Activated effector memory CD4-positive, alpha-beta T cell treated with anti-CD3 and anti-CD28 coated beads, Interleukin-2, amount 50 U/mL, for 16 hours (primary cell): ENCODE measurements around the gene DPF3.

Experiments used
- DNase-seq: peaks from one replicate; pipeline ENCODE4 v3.0.0-alpha.2; 2020

The DPF3 gene

DNA sequence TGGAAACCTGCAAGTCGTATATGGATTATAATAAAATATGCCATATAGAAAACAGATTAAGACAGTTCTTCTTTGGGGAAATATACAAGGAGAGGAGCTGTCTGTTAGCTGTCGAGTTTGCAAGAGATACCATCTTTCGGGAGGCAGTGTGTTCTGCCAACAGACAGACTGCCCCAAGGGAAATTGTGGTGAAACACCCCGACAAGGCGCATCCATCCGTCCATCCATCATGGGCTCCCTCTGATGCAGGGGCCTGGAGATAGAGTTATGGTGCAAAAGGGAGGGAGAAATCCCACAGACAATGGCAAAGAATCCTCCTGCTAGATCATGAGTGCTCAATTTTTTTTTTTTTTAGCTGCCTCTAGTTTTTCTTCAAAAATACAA lies 156.3 kb downstream of the DPF3 start:
- DNase-seq: no peak

DNA sequence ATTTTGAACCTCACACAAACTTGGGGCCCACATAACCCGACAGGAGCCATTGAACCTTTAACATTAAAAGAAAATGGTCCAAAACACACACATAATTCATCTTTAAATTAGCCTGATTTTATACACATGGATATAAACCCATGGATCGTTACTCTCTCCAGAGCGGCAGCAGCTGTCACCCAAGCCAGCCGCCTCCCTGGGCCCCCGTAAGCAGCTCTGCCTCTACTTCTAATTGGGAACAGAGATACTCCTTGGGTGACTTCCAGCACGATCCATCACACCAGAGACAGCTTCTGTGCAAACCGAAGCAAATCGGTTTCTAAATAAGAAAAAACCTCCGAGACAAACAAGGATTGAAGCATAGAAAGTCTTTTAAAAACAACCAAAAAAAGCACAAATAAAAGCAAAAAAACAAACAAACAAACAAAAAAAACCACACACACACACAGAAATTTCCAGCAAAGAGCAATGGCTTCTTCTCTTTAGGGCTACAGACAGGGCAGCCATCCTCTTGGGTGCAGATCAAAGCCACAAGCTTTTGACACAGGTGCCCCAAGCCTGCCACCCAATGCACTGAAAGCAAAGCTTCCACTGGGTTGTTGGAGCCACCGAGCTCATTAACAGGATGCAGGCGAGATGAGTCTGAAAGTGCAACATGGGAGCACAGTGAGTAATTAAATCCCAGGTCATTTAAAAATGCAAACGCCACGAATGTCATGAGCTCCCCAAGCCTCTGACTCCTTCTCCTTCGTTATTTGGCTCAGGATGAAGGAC lies 156.9 kb downstream of the DPF3 start:
- no peak for DNase-seq

DNA sequence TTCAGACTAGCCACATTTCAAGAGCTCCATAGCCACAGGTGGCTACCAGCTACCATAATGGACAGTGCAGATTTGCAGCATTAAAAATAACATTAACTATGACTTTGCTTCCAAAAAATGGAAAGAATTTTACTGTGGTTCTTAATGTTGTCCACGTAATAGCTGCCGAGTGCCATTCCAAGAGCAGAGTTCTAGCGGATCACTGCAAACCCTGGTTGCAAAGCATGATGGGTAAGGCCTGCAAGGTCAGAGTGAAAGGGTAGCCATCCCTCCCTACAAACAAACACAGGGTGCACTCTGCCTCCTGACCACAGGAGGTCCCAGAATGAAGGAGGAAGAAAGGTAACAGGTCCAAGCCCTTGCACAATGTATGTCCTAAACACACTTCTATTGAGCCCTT lies 157.6 kb downstream of the DPF3 start:
- DNase-seq: no peak

GRCh38 chr14:72732022-72732780 lies 161.7 kb downstream of the DPF3 start:
- peak; percentile 27 for DNase-seq

DNA sequence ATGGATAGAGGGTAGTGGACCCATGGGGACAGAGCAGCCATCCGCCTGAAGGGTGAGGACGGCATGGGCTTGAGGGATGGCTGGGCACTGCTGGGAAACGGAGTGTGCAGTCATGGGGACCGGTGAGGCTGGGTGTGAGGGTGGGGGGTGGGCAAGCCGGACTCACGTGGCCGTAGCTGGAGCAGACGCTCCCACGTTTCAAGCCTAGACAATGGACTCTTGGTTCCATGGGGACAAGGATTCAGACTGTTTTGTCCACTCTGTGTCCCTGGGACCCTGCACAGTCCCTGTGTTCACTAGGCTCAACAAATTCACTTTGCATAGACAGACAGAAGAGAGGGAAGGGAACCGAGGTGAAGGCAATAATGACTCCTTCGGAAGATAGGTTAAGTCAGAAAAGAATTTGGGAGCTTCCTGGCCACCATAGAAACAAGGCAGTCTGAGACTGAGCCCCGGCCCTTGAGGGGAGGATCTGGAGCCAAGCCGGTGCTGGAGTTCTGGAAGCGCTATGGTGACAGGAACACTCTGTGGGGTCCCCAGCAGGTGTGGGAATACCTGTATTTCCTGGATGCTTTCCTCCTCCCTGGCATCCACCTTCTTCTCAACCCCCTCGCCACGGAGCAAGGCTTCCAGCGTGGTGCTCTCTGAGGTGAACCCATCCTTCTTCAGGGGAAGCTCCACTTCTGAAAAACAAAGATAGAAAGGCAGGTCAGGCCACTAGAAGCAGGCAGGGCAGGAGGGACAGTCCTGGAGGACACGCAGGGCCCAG lies 162.5 kb downstream of the DPF3 start:
- peak; percentile 24 for DNase-seq

GRCh38 chr14:72730468-72730867 lies 163.4 kb downstream of the DPF3 start:
- DNase-seq: no peak

GRCh38 chr14:72726444-72726843 lies 167.5 kb downstream of the DPF3 start:
- peak; percentile 24 for DNase-seq

- DNase-seq: no peak
Measured at GRCh38 chr14:72723858-72724530, 169.9 kb downstream of the DPF3 start.

DNA sequence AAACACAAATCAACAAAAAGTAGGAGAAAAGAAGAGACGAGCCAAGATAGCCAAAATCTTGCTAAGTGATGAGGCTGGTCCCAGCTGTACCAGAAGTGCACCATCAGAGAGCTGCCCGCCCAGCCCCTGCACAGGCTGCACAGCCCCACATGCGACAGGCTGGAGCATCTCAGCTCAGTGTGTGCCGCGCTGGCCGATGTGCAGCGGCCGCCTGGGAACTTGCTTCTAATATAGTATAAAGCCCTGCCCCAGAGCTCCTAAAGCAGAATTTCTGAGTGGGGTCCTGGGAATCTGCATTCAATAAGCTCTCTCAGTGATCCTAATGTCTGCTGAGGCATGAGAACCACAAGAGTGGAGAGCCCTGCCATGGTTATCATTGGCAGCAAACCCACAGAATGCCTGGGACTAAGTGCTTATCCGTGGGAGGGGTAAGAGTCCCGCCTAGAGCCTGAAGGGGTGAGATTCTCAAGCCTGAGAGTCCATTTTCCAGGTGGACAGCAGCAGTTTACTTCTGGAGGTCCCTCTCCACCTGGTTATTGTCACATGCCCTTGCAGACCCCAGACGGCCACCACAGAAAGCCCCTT lies 171.6 kb downstream of the DPF3 start:
- no peak for DNase-seq

- no peak for DNase-seq
Measured at GRCh38 chr14:72721083-72721482, 172.8 kb downstream of the DPF3 start.

DNA sequence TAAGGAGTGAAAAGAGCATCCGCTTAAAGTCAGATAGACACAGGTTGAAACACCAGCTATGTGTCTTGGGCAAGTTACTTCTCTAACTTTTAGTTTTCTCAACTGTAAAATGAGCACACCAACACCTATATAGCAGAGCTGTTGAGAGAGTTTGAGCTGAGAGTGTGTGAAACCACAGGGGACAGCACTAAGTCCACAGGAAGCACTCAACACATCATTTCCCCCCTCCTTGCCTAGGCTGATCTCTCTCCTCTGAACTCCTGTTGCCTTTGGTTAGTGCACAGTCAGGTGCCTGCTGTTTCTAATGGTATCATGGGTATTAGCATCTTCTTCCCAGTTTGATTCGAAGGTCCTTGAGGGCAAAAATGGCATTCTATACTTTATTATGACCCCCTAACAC lies 176.7 kb downstream of the DPF3 start:
- peak; percentile 0 for DNase-seq

GRCh38 chr14:72716476-72716875 lies 177.4 kb downstream of the DPF3 start:
- peak; percentile 1 for DNase-seq

- peak; percentile 45 for DNase-seq
Measured at GRCh38 chr14:72715850-72716228, 178.1 kb downstream of the DPF3 start.

DNA sequence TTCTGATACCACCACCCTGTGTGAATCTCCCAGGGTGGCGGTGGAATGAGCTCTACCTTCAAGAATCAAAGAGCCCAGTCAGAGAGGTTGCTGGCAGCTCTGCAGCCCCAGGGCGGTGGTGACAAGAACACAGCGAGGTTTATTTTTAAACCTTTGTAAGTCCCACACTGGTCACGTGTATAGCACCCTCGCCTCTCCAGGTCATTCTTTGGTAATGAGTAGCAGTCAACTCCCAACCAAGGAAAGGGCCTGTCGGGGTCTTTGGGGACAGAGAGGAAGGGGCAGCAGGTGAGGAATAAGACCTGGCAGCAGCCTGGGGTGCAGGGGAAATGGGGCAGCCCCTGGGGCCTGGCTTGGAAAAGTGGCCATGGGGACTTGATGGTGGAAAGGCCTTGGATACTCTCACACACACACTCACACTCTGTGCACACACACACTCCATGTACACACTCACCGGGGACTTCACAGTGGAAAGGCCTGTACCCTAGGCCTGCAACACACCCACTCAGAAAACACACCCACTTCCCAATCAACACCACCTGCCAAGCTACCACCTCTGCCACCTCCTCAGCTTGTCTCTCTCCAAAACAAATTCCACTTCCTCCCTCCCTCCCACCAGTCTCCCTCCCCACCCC lies 178.6 kb downstream of the DPF3 start:
- peak; percentile 45 for DNase-seq

- peak; percentile 58 for DNase-seq
Measured at GRCh38 chr14:72714871-72715214, 179.1 kb downstream of the DPF3 start.

GRCh38 chr14:72714094-72714493 lies 179.8 kb downstream of the DPF3 start:
- DNase-seq: peak; percentile 61

- peak; percentile 43 for DNase-seq
Measured at GRCh38 chr14:72711936-72712335, 182.0 kb downstream of the DPF3 start.

DNA sequence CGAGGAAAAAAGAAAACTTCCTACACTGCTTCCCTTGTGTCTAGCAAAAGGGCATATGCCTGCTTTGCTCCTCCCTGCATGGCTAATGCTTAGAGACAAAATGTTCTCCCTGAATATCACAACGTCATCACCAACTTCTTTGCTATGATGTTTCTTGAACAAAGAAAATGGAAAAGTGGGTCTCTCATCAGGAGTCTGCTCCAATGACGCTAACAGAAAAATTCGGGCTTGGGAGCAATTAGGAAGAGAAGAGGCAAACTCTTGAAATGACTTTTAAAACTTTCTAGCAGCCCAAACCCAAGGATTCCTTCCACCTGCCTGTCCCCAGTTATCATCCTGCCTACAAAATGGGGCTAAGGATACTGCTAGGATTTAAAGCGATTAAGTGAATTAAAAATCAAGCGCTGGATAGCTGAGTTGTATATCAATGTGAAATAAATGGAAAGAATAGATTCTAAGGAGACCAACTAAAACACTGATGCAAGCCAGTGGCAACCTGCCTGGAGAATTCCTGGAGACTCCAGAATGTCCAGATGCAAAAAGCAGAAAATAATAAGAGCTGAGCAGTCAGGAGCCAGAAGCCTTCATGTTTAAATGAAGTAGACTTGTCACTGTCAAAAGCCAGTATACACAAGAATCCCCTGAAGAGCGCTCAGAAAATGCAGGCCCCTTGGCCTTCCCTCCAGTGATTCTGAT lies 183.8 kb downstream of the DPF3 start:
- DNase-seq: no peak

- no peak for DNase-seq
Measured at GRCh38 chr14:72708708-72709475, 185.0 kb downstream of the DPF3 start.

DNA sequence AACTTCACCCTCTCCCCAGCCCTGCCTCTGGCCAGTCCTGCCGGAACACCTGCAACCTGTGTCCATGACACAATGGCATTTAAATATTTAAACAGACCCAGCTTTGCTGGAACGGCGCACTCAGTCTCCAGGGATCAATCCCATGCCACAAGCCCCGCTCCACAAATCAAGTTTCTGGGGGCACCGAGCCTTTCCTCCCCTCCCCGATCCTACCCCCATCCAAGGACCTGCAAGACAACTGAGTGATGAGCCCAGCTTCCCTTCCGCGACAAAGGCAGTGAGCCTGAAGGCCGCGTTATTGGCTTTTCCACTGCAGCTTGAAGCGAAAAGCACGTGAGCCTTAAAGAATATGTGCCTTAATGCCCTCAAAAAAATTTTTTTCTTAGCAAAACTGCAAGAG lies 185.7 kb downstream of the DPF3 start:
- no peak for DNase-seq

- DNase-seq: no peak
Measured at GRCh38 chr14:72706485-72706884, 187.4 kb downstream of the DPF3 start.
